Adrenal gland (tissue), 12 donors: Measurements from ENCODE around the gene CD48. TPM values are rescaled to one million over a fixed set of nuclear protein-coding genes. Genes with fewer than 3 reads are reported as not detected.

ENCODE experiments used
- DNase-seq, 7 donors: peaks; one replicate each; pipeline ENCODE4 v3.0.0-alpha.2; 2019 to 2020
- H3K27ac ChIP-seq, 5 donors: fragments of 200-600 bp; sonication (generic) in 4 of 5; 1 replicate in 3 of 5; 2 replicates in 2 of 5; pipeline versions ENCODE4 v1.5.1 to v1.8.0; 2016 to 2020; ENCODE audit warnings: mild to moderate bottlenecking in 1 of 5
- H3K27me3 ChIP-seq: fragments of 200-600 bp; 2 replicates; pipeline ENCODE4 v1.8.0; 2021
- H3K36me3 ChIP-seq, 2 donors: fragments of 200-600 bp; replicated peaks in 1 of 2; 1 replicate in 1 of 2; 2 replicates in 1 of 2; pipeline versions ENCODE4 v1.5.1 to v1.8.0; 2018 to 2022
- H3K4me1 ChIP-seq, 2 donors: fragments of 200-600 bp; replicated peaks in 1 of 2; 1 replicate in 1 of 2; 2 replicates in 1 of 2; pipeline versions ENCODE4 v1.5.1 to v1.8.0; 2018 to 2021
- H3K4me3 ChIP-seq, 4 donors: fragments of 200-600 bp; sonication (generic) in 3 of 4; one replicate each; pipeline ENCODE4 v1.5.1; 2016 to 2018
- H3K9me3 ChIP-seq, 3 donors: fragments of 200-600 bp; sonication (generic) in 1 of 3; replicated peaks in 1 of 3; 1 replicate in 2 of 3; 2 replicates in 1 of 3; pipeline versions ENCODE4 v1.5.1 to v1.8.0; 2016 to 2021
- POLR2A ChIP-seq, 2 donors: fragments of 450-650 bp; IDR thresholded peaks; one replicate each; pipeline ENCODE4 v1.6.1; 2017; ENCODE audit warnings: antibody characterized with exemption in 2 of 2, mild to moderate bottlenecking in 2 of 2, moderate library complexity in 1 of 2
- WGBS, 4 donors: extraction: QIAGEN DNeasy Blood & Tissue Kit in 2 of 4; methylation state at CpG; one replicate each; pipeline versions ENCODE4 v1.1.5 to v1.1.7; 2013 to 2017; 5-methylcytosine and 5-hydroxymethylcytosine counted together
- intact Hi-C, 2 donors: fragments of 100-400 bp; cut with DNase I; formaldehyde crosslinking; loops; one replicate each; pipeline versions ENCODE4 v1.14.1 to v1.15.0; 2022 to 2023
- polyA plus RNA-seq, 3 donors: library from polyadenylated mRNA; stranded (reverse); fragments of 200-250 nt in 2 of 3; fragments of 350-450 nt in 1 of 3; fragmentation: Illumina TruSeq in 1 of 3; extraction: RNeasy Lipid Tissue Mini Kit (QIAGEN cat#74804) in 1 of 3; gene quantifications; one replicate each; pipeline ENCODE4 v1.2.3, GENCODE V29; 2013 to 2014
- total RNA-seq, 9 donors: library from RNA; depleted of rRNA in 4 of 9; stranded (reverse); fragments of >200 nt in 4 of 9; fragments of 120-200 nt in 1 of 9; fragmentation: NEBNext Ultra II Directional in 1 of 9; extraction: Animal tissue kit (Norgen Biotek cat#: 25700) in 1 of 9; gene quantifications; one replicate each; pipeline versions ENCODE4 v1.1.0 to v1.2.4, GENCODE V29; 2013 to 2023
- TF ChIP-seq, protein P1 (sequence below), 6 experiments: fragments of 450-650 bp in 4 of 6; fragments of 200-600 bp in 2 of 6; sonication (generic) in 1 of 6; IDR thresholded peaks; 1 replicate in 5 of 6; 2 replicates in 1 of 6; pipeline versions ENCODE4 v1.5.1 to v1.8.0; 2016 to 2021; ENCODE audit warnings: antibody characterized with exemption in 6 of 6, mild to moderate bottlenecking in 2 of 6, moderate library complexity in 1 of 6
- donor health status: healthy with polysubstance abuse.
- donor health status: Bipolar disorder and iron deficiency.
- donor health status: DM: yes; HTN: yes; CAD: no.
- donor health status: DM: no; HTN: no; CAD: no.
- donor health status: DM: no; HTN: no; CAD: no.
- donor health status: DM: yes; HTN: yes; CAD: no.

The CD48 gene
- total and polyA plus RNA-seq, 12 donors, result 1.4 to 9.0 (median 3.9) TPM; not detected in 1

- H3K4me1 ChIP-seq, result peaks cover 0 to 4% of the 10 kb centered on the region in 2 donors
- intact Hi-C loops, result no loop called here
- H3K27ac ChIP-seq, result no peak overlapping the region
Observed at GRCh38 chr1:160633330-160633903, 78.2 kb downstream of the CD48 start.

DNA sequence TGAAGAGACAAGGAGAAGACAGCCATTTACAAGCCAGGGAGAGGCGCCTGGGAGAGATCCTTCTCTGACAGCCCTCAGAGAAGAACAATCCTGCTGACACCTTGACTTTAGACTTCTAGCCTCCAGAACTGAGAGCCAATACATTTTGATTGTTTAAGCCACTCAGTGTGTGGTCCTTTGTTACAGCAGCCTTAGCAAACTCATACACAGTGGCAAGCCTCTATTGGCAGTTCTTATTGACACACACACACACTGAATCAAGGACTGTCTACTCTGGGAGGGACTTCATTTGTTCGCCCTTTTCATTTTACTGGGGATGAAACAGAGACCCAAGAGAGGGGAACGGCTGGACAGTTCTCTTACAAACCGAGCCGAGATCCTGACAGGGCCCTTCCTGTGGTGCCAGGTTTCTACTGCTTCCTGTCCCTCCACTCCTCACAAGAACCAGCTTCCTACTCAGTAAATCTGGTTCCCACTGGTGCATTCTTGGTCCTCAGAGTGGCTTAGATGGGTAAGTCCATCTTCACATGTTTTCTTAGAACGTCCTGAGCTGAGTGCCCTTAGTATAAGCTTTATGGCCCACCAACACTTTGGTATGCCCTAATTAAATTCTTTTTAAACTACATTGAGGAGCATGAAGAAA lies 79.5 kb downstream of the CD48 start:
- TF ChIP-seq, protein P1, sequence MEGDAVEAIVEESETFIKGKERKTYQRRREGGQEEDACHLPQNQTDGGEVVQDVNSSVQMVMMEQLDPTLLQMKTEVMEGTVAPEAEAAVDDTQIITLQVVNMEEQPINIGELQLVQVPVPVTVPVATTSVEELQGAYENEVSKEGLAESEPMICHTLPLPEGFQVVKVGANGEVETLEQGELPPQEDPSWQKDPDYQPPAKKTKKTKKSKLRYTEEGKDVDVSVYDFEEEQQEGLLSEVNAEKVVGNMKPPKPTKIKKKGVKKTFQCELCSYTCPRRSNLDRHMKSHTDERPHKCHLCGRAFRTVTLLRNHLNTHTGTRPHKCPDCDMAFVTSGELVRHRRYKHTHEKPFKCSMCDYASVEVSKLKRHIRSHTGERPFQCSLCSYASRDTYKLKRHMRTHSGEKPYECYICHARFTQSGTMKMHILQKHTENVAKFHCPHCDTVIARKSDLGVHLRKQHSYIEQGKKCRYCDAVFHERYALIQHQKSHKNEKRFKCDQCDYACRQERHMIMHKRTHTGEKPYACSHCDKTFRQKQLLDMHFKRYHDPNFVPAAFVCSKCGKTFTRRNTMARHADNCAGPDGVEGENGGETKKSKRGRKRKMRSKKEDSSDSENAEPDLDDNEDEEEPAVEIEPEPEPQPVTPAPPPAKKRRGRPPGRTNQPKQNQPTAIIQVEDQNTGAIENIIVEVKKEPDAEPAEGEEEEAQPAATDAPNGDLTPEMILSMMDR (IDR thresholded peaks at IDR 0.05), result no peak
- no peak for TF ChIP-seq POLR2A (IDR thresholded peaks at IDR 0.05)

More at GRCh38 chr1:160633330-160633903, 78.2 kb downstream of the CD48 start:
- DNase-seq, result no peak
- H3K4me3 ChIP-seq, result no peak overlapping the region
- WGBS, 4 donors, result 45 to 62% (median 55%) methylated on average over 2 of the region's 2 CpGs
- no peaks in the 10 kb centered on the region for H3K9me3 ChIP-seq
- no peaks in the 10 kb centered on the region for H3K27me3 ChIP-seq
- no peaks in the 10 kb centered on the region for H3K36me3 ChIP-seq
- no peak for TF ChIP-seq POLR2A (IDR thresholded peaks at IDR 0.05)
- TF ChIP-seq, protein P1 (IDR thresholded peaks at IDR 0.05), result no peak

GRCh38 chr1:160630523-160631451 lies 80.8 kb downstream of the CD48 start:
- no peaks in the 10 kb centered on the region for H3K9me3 ChIP-seq
- intact Hi-C loops, result no loop called here
- H3K36me3 ChIP-seq, result no peaks in the 10 kb centered on the region
- no peaks in the 10 kb centered on the region for H3K27me3 ChIP-seq
- no peak overlapping the region for H3K27ac ChIP-seq
- no peak for DNase-seq
- no peak for TF ChIP-seq POLR2A (IDR thresholded peaks at IDR 0.05)
- TF ChIP-seq, protein P1 (IDR thresholded peaks at IDR 0.05), result no peak
- H3K4me1 ChIP-seq, result peaks cover 0 to 4% of the 10 kb centered on the region in 2 donors
- 61 to 69% (median 64%) methylated on average over 9 of the region's 9 CpGs for WGBS, 4 donors
- no peak overlapping the region for H3K4me3 ChIP-seq

More for the DNA sequence above, 79.5 kb downstream of the CD48 start:
- peaks cover 0 to 4% of the 10 kb centered on the region in 2 donors for H3K4me1 ChIP-seq
- no peak overlapping the region for H3K27ac ChIP-seq
- WGBS, 4 donors, result 77 to 87% (median 82%) methylated on average over 6 of the region's 6 CpGs
- intact Hi-C loops, result no loop called here
- no peaks in the 10 kb centered on the region for H3K36me3 ChIP-seq
- DNase-seq, result no peak
- H3K4me3 ChIP-seq, result no peak overlapping the region
- no peaks in the 10 kb centered on the region for H3K27me3 ChIP-seq
- H3K9me3 ChIP-seq, result no peaks in the 10 kb centered on the region
